HUES6 (cell line): ENCODE data around the gene ZCCHC14.

Source experiments
- H3K27ac ChIP-seq: 2 replicates; pipeline ENCODE4 v1.7.0; 2013; ENCODE audit warnings: low read depth, mild to moderate bottlenecking, low read length, inconsistent platforms
- H3K27me3 ChIP-seq: 2 replicates; pipeline ENCODE4 v1.6.1; 2013; ENCODE audit warnings: low read length; ENCODE audit not compliant: control insufficient read depth, insufficient read depth
- H3K36me3 ChIP-seq: 2 replicates; pipeline ENCODE4 v1.6.1; 2013; ENCODE audit warnings: low read length; ENCODE audit not compliant: control insufficient read depth, insufficient read depth
- H3K4me1 ChIP-seq: 2 replicates; pipeline ENCODE4 v1.6.1; 2013; ENCODE audit warnings: low read length; ENCODE audit not compliant: control insufficient read depth, insufficient read depth
- H3K4me3 ChIP-seq: 2 replicates; pipeline ENCODE4 v1.5.1; 2013; ENCODE audit warnings: low read depth, low read length
- H3K9ac ChIP-seq: one replicate; pipeline ENCODE4 v1.6.1; 2013; ENCODE audit warnings: mild to moderate bottlenecking, low read length
- H3K9me3 ChIP-seq: 2 replicates; pipeline ENCODE4 v1.6.1; 2013; ENCODE audit warnings: low read depth, low read length; ENCODE audit not compliant: control insufficient read depth, insufficient read depth

ZCCHC14 gene

GRCh38 chr16:87422106-87422505, 70.7 kb downstream of the ZCCHC14 start:
- Histone ChIP-seq H3K36me3 (peaks cover 52% of the 10 kb centered on the region), H3K4me3 (no peak overlapping the region), H3K27ac (no peak overlapping the region), H3K4me1 (peaks cover 14% of the 10 kb centered on the region), H3K9me3 (no peaks in the 10 kb centered on the region), H3K9ac (no peak overlapping the region), H3K27me3 (no peaks in the 10 kb centered on the region)

GRCh38 chr16:87421003-87421912, 71.6 kb downstream of the ZCCHC14 start:
- H3K27ac ChIP-seq, result no peak overlapping the region
- no peak overlapping the region for H3K9ac ChIP-seq
- no peak overlapping the region for H3K4me3 ChIP-seq
- H3K4me1 ChIP-seq, result peaks cover 5% of the 10 kb centered on the region
- H3K27me3 ChIP-seq, result no peaks in the 10 kb centered on the region
- peaks cover 58% of the 10 kb centered on the region for H3K36me3 ChIP-seq
- H3K9me3 ChIP-seq, result no peaks in the 10 kb centered on the region

- no peaks in the 10 kb centered on the region for H3K9me3 ChIP-seq
- H3K27me3 ChIP-seq, result no peaks in the 10 kb centered on the region
- H3K4me3 ChIP-seq, result no peak overlapping the region
- H3K27ac ChIP-seq, result no peak overlapping the region
- H3K36me3 ChIP-seq, result peaks cover 64% of the 10 kb centered on the region
- peaks cover 2% of the 10 kb centered on the region; the same call in 1 of the 2 replicates for H3K4me1 ChIP-seq
- no peak overlapping the region for H3K9ac ChIP-seq
These were observed 72.5 kb downstream of the ZCCHC14 start for GRCh38 chr16:87420026-87421002.

GRCh38 chr16:87418644-87419043, 74.2 kb downstream of the ZCCHC14 start:
- Histone ChIP-seq H3K27me3 (no peaks in the 10 kb centered on the region), H3K9ac (no peak overlapping the region), H3K36me3 (peaks cover 68% of the 10 kb centered on the region)

GRCh38 chr16:87418216-87418615, 74.6 kb downstream of the ZCCHC14 start:
- Histone ChIP-seq H3K9ac (no peak overlapping the region), H3K36me3 (peaks cover 69% of the 10 kb centered on the region), H3K27me3 (no peaks in the 10 kb centered on the region), H3K27ac (no peak overlapping the region), H3K4me1 (no peaks in the 10 kb centered on the region), H3K9me3 (no peaks in the 10 kb centered on the region), H3K4me3 (no peak overlapping the region)

More at GRCh38 chr16:87418644-87419043, 74.2 kb downstream of the ZCCHC14 start:
- Histone ChIP-seq H3K9me3 (no peaks in the 10 kb centered on the region), H3K4me3 (no peak overlapping the region), H3K4me1 (no peaks in the 10 kb centered on the region), H3K27ac (no peak overlapping the region)

- Histone ChIP-seq H3K27ac (no peak overlapping the region), H3K27me3 (no peaks in the 10 kb centered on the region), H3K9me3 (no peaks in the 10 kb centered on the region), H3K4me3 (no peak overlapping the region), H3K36me3 (peaks cover 71% of the 10 kb centered on the region), H3K4me1 (no peaks in the 10 kb centered on the region), H3K9ac (no peak overlapping the region)
These were observed 75.3 kb downstream of the ZCCHC14 start for GRCh38 chr16:87417528-87417910.

- Histone ChIP-seq H3K4me1 (no peaks in the 10 kb centered on the region), H3K4me3 (no peak overlapping the region), H3K9me3 (no peaks in the 10 kb centered on the region), H3K9ac (no peak overlapping the region), H3K27ac (no peak overlapping the region), H3K27me3 (no peaks in the 10 kb centered on the region), H3K36me3 (peaks cover 75% of the 10 kb centered on the region)
These were observed 75.8 kb downstream of the ZCCHC14 start for GRCh38 chr16:87416826-87417527.

GRCh38 chr16:87415441-87415840, 77.4 kb downstream of the ZCCHC14 start:
- H3K9ac ChIP-seq, result no peak overlapping the region
- H3K27ac ChIP-seq, result no peak overlapping the region
- H3K9me3 ChIP-seq, result no peaks in the 10 kb centered on the region
- H3K4me3 ChIP-seq, result no peak overlapping the region
- H3K27me3 ChIP-seq, result no peaks in the 10 kb centered on the region
- peaks cover 74% of the 10 kb centered on the region for H3K36me3 ChIP-seq
- H3K4me1 ChIP-seq, result no peaks in the 10 kb centered on the region

GRCh38 chr16:87414251-87414680, 78.6 kb downstream of the ZCCHC14 start:
- Histone ChIP-seq H3K9ac (no peak overlapping the region), H3K9me3 (no peaks in the 10 kb centered on the region), H3K27me3 (no peaks in the 10 kb centered on the region), H3K4me3 (no peak overlapping the region), H3K27ac (no peak overlapping the region), H3K4me1 (no peaks in the 10 kb centered on the region), H3K36me3 (peaks cover 77% of the 10 kb centered on the region)

- H3K4me1 ChIP-seq, result no peaks in the 10 kb centered on the region
- no peak overlapping the region for H3K4me3 ChIP-seq
- no peaks in the 10 kb centered on the region for H3K9me3 ChIP-seq
- no peaks in the 10 kb centered on the region for H3K27me3 ChIP-seq
- no peak overlapping the region for H3K27ac ChIP-seq
- H3K9ac ChIP-seq, result no peak overlapping the region
- peaks cover 78% of the 10 kb centered on the region for H3K36me3 ChIP-seq
These were observed 79.8 kb downstream of the ZCCHC14 start for GRCh38 chr16:87412996-87413421.
